GM12878 (cell line): ENCODE data around the gene CACNA2D2. TPM values are rescaled to one million over a fixed set of nuclear protein-coding genes. Genes with fewer than 3 reads are reported as not detected.

ENCODE experiments used
- ATAC-seq: fragments of 200-7000 bp; cut with Tn5 transposase; 3 replicates; pipeline ENCODE4 v1.9.1; 2020; ENCODE audit warnings: mild to moderate bottlenecking, moderate library complexity
- BruUV-seq: library from RNA; stranded (reverse); fragments of 400-500 nt; replicated peaks from 2 replicates; lab custom pipeline; 2021; lab: Mats Ljungman, UMichigan
- CTCF ChIA-PET: fragments of 300-600 bp; sonication (Branson Sonifier 250); formaldehyde crosslinking; extraction: SDS; loops from one replicate; lab custom pipeline; 2021; ENCODE audit warnings: inconsistent platforms; lab: Yijun Ruan, JAX
- POLR2A ChIA-PET: fragments of 350-600 bp; formaldehyde crosslinking; extraction: SDS; loops from one replicate; lab custom pipeline; 2021; ENCODE audit warnings: inconsistent platforms; lab: Charles Lee
- RAD21 ChIA-PET: fragments of 300-600 bp; sonication (Branson Sonifier 250); formaldehyde crosslinking; loops from one replicate; lab custom pipeline; 2023; ENCODE audit warnings: antibody characterized with exemption; ENCODE audit not compliant: unreplicated experiment; lab: Charles Lee
- SMC1A ChIA-PET: fragments of 300-600 bp; sonication (Branson Sonifier 250); formaldehyde crosslinking; loops from one replicate; lab custom pipeline; 2023; ENCODE audit not compliant: unreplicated experiment, uncharacterized antibody; lab: Charles Lee
- DNase-seq: peaks from one replicate; pipeline ENCODE4 v3.0.0-alpha.2; 2011; ENCODE audit warnings: low read depth, low spot score
- FAIRE-seq: peaks from 3 replicates; lab custom pipeline; 2011; peaks lifted over from hg19 to GRCh38; lab: Jason Lieb, UNC
- H2AFZ ChIP-seq: 2 replicates; pipeline ENCODE4 v1.6.0; 2011; ENCODE audit warnings: low read depth, low read length, control low read depth; ENCODE audit not compliant: control insufficient read depth
- H3K27ac ChIP-seq: 2 replicates; pipeline ENCODE4 v1.5.1; 2011; ENCODE audit warnings: control low read depth; ENCODE audit not compliant: control insufficient read depth, insufficient read depth
- H3K27me3 ChIP-seq, 2 experiments: replicated peaks in 1 of 2; 2 replicates each; pipeline versions ENCODE4 v1.6.0 to v1.6.1; 2011; ENCODE audit warnings: low read length in 1 of 2; ENCODE audit not compliant: control insufficient read depth in 2 of 2, insufficient read depth in 2 of 2
- H3K36me3 ChIP-seq, 2 experiments: 2 replicates each; pipeline ENCODE4 v1.5.1; 2011; ENCODE audit warnings: low read length in 1 of 2; ENCODE audit not compliant: control insufficient read depth in 2 of 2, insufficient read depth in 2 of 2
- H3K4me1 ChIP-seq: 2 replicates; pipeline ENCODE4 v1.6.1; 2011; ENCODE audit warnings: mild to moderate bottlenecking, low read length, moderate library complexity, mixed read lengths; ENCODE audit not compliant: control insufficient read depth, insufficient read depth
- H3K4me2 ChIP-seq: 2 replicates; pipeline ENCODE4 v1.6.0; 2011; ENCODE audit warnings: control low read depth; ENCODE audit not compliant: control insufficient read depth, insufficient read depth
- H3K4me3 ChIP-seq: fragments of 200-600 bp; sonication (generic); 2 replicates; pipeline ENCODE4 v1.5.1; 2016
- H3K79me2 ChIP-seq: 2 replicates; pipeline ENCODE4 v1.6.0; 2011; ENCODE audit warnings: low read length; ENCODE audit not compliant: control insufficient read depth, insufficient read depth
- H3K9ac ChIP-seq: 2 replicates; pipeline ENCODE4 v1.8.0; 2011; ENCODE audit warnings: low read length, control low read depth, mixed read lengths; ENCODE audit not compliant: control insufficient read depth, insufficient read depth
- H3K9me3 ChIP-seq: replicated peaks from 3 replicates; pipeline ENCODE4 v1.5.1; 2011; ENCODE audit warnings: mild to moderate bottlenecking, low read length; ENCODE audit not compliant: control insufficient read depth, insufficient read depth
- H4K20me1 ChIP-seq: 2 replicates; pipeline ENCODE4 v1.6.0; 2011; ENCODE audit not compliant: control insufficient read depth, insufficient read depth
- BHLHE40 ChIP-seq, 2 experiments: fragments of 450-650 bp in 1 of 2; IDR thresholded peaks; 2 replicates each; pipeline ENCODE4 v1.6.1; 2011 to 2017; ENCODE audit warnings: low read depth in 2 of 2, borderline replicate concordance in 1 of 2, improper control_type of control experiment in 1 of 2, low read length in 1 of 2, mild to moderate bottlenecking in 1 of 2
- EZH2 ChIP-seq: IDR thresholded peaks from 2 replicates; pipeline ENCODE4 v1.6.1; 2012; ENCODE audit warnings: low read depth, mild to moderate bottlenecking, control low read depth, inconsistent platforms, low read length, borderline replicate concordance; ENCODE audit not compliant: control insufficient read depth
- GABPA ChIP-seq: IDR thresholded peaks from 2 replicates; pipeline ENCODE4 v1.6.1; 2014; ENCODE audit warnings: antibody characterized with exemption, low read depth, mild to moderate bottlenecking, inconsistent platforms
- HCFC1 ChIP-seq: fragments of 150-350 bp; IDR thresholded peaks from 2 replicates; pipeline ENCODE4 v1.6.1; 2014; ENCODE audit warnings: low read length
- MEF2B ChIP-seq: fragments of 450-650 bp; IDR thresholded peaks from 2 replicates; pipeline ENCODE4 v1.6.1; 2018; ENCODE audit warnings: mild to moderate bottlenecking, moderate library complexity; ENCODE audit not compliant: partially characterized antibody, poor library complexity, severe bottlenecking
- MLLT1 ChIP-seq: fragments of 450-650 bp; IDR thresholded peaks from 2 replicates; pipeline ENCODE4 v1.6.1; 2016; ENCODE audit warnings: mild to moderate bottlenecking
- MYB ChIP-seq: fragments of 150-350 bp; IDR thresholded peaks from 2 replicates; pipeline ENCODE4 v1.6.1; 2014; ENCODE audit warnings: mild to moderate bottlenecking, low read depth, low read length, borderline replicate concordance
- PML ChIP-seq: IDR thresholded peaks from 2 replicates; pipeline ENCODE4 v1.6.1; 2012; ENCODE audit warnings: low read length, inconsistent platforms
- SMAD5 ChIP-seq: IDR thresholded peaks from 2 replicates; pipeline ENCODE4 v1.6.1; 2016; ENCODE audit warnings: antibody characterized with exemption, low read depth
- SMC3 ChIP-seq: IDR thresholded peaks from 2 replicates; pipeline ENCODE4 v1.6.1; 2011; ENCODE audit warnings: low read length, improper control_type of control experiment, borderline replicate concordance
- SPI1 ChIP-seq: IDR thresholded peaks from 2 replicates; pipeline ENCODE4 v1.6.1; 2011; ENCODE audit warnings: low read depth, mild to moderate bottlenecking, low read length, moderate library complexity, borderline replicate concordance; ENCODE audit not compliant: insufficient read depth
- ZNF217 ChIP-seq: fragments of 450-650 bp; IDR thresholded peaks from 2 replicates; pipeline ENCODE4 v1.6.1; 2017; ENCODE audit warnings: antibody characterized with exemption, mild to moderate bottlenecking
- WGBS: methylation state at CpG from one replicate; pipeline ENCODE4 v1.1.6; 2016; ENCODE audit warnings: low lambda C conversion rate; ENCODE audit not compliant: insufficient replicate concordance, insufficient coverage; ENCODE audit errors: missing lambda C conversion rate; 5-methylcytosine and 5-hydroxymethylcytosine counted together
- in situ Hi-C: fragments of 300-500 bp; cut with MboI; formaldehyde crosslinking; loops from 9 replicates; pipeline ENCODE4 v1.14.3; 2018; ENCODE audit warnings: mixed read lengths
- intact Hi-C: fragments of 100-400 bp; cut with micrococcal nuclease; formaldehyde crosslinking; loops from one replicate; pipeline ENCODE4 v1.14.2; 2022; ENCODE audit not compliant: unreplicated experiment
- polyA plus RNA-seq, 11 experiments: library from polyadenylated mRNA; depleted of rRNA in 4 of 11; unstranded in 6 of 11; stranded (reverse) in 5 of 11; fragments of >200 nt; fragmentation: Nextera tagmentation in 4 of 11; fragmentation: Illumina TruSeq in 1 of 11; extraction: Ambion mirVana in 4 of 11; extraction: Trizol in 1 of 11; gene quantifications; 1 replicate in 1 of 11; 2 replicates in 10 of 11; pipeline versions ENCODE4 v1.2.1 to v1.2.3, GENCODE V29; 2011 to 2016; ENCODE audit warnings: inconsistent platforms in 2 of 11, missing spikeins in 2 of 11, low read depth in 1 of 11
- total RNA-seq, 4 experiments: library from RNA; depleted of rRNA in 3 of 4; stranded (reverse); fragments of >200 nt in 3 of 4; fragmentation: Illumina TruSeq in 1 of 4; extraction: Trizol in 1 of 4; gene quantifications; 2 replicates each; pipeline versions ENCODE4 v1.2.1 to v1.2.3, GENCODE V29; 2013 to 2021
- TF ChIP-seq, protein P1 (sequence below): fragments of 450-650 bp; IDR thresholded peaks from 2 replicates; pipeline ENCODE4 v1.6.1; 2018; ENCODE audit warnings: mild to moderate bottlenecking, low read depth, moderate library complexity; ENCODE audit not compliant: partially characterized antibody
- TF ChIP-seq, protein P2 (sequence below): fragments of 450-650 bp; IDR thresholded peaks from 2 replicates; pipeline ENCODE4 v1.6.1; 2016; ENCODE audit warnings: mild to moderate bottlenecking, moderate library complexity, borderline replicate concordance

The CACNA2D2 gene
- total and polyA plus RNA-seq, 10 of the 15 experiments (the other 5 are each of a cell fraction or from before 2014, with no cell fraction given), result 0.03 to 0.07 TPM; not detected in 8

- TF ChIP-seq, protein P1, sequence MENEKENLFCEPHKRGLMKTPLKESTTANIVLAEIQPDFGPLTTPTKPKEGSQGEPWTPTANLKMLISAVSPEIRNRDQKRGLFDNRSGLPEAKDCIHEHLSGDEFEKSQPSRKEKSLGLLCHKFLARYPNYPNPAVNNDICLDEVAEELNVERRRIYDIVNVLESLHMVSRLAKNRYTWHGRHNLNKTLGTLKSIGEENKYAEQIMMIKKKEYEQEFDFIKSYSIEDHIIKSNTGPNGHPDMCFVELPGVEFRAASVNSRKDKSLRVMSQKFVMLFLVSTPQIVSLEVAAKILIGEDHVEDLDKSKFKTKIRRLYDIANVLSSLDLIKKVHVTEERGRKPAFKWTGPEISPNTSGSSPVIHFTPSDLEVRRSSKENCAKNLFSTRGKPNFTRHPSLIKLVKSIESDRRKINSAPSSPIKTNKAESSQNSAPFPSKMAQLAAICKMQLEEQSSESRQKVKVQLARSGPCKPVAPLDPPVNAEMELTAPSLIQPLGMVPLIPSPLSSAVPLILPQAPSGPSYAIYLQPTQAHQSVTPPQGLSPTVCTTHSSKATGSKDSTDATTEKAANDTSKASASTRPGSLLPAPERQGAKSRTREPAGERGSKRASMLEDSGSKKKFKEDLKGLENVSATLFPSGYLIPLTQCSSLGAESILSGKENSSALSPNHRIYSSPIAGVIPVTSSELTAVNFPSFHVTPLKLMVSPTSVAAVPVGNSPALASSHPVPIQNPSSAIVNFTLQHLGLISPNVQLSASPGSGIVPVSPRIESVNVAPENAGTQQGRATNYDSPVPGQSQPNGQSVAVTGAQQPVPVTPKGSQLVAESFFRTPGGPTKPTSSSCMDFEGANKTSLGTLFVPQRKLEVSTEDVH, result no peak
- TF ChIP-seq SPI1 (no peak), BHLHE40 (IDR thresholded peaks at IDR 0.05; ENCODE audit: borderline replicate concordance in 1 of 2, low read depth in 2 of 2, low read length in 1 of 2) (no peak)
These were observed 6.3 kb upstream of the CACNA2D2 start (continued) for GRCh38 chr3:50509715-50510114.

- SMC1A ChIA-PET, result no interaction called here
- RAD21 ChIA-PET, result no interaction called here
- TF ChIP-seq SPI1, result no peak
- no peak for TF ChIP-seq ZNF217
- no peak for TF ChIP-seq HCFC1
- no peak for TF ChIP-seq GABPA
- TF ChIP-seq, protein P2, sequence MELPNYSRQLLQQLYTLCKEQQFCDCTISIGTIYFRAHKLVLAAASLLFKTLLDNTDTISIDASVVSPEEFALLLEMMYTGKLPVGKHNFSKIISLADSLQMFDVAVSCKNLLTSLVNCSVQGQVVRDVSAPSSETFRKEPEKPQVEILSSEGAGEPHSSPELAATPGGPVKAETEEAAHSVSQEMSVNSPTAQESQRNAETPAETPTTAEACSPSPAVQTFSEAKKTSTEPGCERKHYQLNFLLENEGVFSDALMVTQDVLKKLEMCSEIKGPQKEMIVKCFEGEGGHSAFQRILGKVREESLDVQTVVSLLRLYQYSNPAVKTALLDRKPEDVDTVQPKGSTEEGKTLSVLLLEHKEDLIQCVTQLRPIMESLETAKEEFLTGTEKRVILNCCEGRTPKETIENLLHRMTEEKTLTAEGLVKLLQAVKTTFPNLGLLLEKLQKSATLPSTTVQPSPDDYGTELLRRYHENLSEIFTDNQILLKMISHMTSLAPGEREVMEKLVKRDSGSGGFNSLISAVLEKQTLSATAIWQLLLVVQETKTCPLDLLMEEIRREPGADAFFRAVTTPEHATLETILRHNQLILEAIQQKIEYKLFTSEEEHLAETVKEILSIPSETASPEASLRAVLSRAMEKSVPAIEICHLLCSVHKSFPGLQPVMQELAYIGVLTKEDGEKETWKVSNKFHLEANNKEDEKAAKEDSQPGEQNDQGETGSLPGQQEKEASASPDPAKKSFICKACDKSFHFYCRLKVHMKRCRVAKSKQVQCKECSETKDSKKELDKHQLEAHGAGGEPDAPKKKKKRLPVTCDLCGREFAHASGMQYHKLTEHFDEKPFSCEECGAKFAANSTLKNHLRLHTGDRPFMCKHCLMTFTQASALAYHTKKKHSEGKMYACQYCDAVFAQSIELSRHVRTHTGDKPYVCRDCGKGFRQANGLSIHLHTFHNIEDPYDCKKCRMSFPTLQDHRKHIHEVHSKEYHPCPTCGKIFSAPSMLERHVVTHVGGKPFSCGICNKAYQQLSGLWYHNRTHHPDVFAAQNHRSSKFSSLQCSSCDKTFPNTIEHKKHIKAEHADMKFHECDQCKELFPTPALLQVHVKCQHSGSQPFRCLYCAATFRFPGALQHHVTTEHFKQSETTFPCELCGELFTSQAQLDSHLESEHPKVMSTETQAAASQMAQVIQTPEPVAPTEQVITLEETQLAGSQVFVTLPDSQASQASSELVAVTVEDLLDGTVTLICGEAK, result no peak
- no peak for TF ChIP-seq PML
- TF ChIP-seq MEF2B, result no peak
- TF ChIP-seq MLLT1, result no peak
- TF ChIP-seq EZH2, result no peak
- TF ChIP-seq MYB, result no peak
- TF ChIP-seq SMC3, result no peak
- no peak for TF ChIP-seq SMAD5
These were observed 5.4 kb upstream of the CACNA2D2 start for GRCh38 chr3:50508821-50509220.

More at GRCh38 chr3:50508821-50509220, 5.4 kb upstream of the CACNA2D2 start:
- peaks cover 0 to 8% of the 10 kb centered on the region in 2 experiments; a peak in 3 of 4 replicates for H3K27me3 ChIP-seq
- H3K79me2 ChIP-seq, result no peaks in the 10 kb centered on the region
- H3K4me3 ChIP-seq, result no peak overlapping the region
- no TSS peak for BruUV-seq
- H3K4me1 ChIP-seq, result no peaks in the 10 kb centered on the region
- H2AFZ ChIP-seq, result no peak overlapping the region
- no peak overlapping the region for H3K9ac ChIP-seq
- intact Hi-C loops, result no loop called here
- no peaks in the 10 kb centered on the region for H4K20me1 ChIP-seq
- no peak for ATAC-seq
- H3K27ac ChIP-seq, result no peak overlapping the region
- no peaks in the 10 kb centered on the region for H3K36me3 ChIP-seq
- FAIRE-seq, result no peak
- in situ Hi-C loops, result no loop called here
- POLR2A ChIA-PET, result no interaction called here
- CTCF ChIA-PET, result interaction anchor here (1.1 kb wide), 1 partner anchor 34 kb away, joined by 3 read pairs; no protein-coding TSS in a partner anchor
- H3K4me2 ChIP-seq, result no peak overlapping the region
- WGBS, result 0% methylated on average over 1 of the region's 1 CpG
- no peaks in the 10 kb centered on the region for H3K9me3 ChIP-seq
- DNase-seq, result no peak
